ENCODE results near the gene MAP2K7.

DNA sequence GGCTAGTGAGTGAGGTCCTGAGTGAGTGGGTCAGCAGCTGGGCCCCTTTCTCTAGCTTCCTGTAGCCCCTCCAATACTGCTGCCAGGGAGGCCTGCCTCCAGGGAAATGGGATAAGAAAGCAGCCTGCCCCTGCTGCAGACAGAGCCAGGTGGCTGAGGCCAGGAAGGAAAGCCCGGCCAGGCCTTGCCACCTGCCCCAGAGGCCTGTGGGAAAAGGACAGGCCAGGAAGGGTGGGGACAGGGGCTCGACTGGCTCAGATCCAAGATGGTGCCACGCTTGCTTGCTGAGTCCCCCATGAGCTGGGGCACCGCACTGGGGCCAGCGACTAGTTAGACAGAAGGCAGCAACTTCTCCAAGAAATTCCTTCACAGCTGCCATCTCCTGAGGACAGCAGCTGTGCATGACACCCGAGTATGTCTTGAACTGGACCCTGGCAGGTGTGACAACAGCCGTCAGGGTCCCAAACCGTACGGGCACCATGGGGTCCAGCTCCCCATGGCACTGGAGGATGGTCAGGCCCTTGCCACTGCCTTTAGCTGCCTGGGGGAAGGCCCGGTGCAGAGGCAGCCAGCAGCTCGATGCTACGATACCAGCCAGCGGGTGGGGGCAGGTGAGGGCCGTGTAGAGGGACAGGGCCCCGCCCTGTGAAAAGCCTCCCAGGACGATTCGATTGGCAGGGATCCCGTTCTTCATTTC, 24.4 kb upstream of the MAP2K7 start:
- TF ChIP-seq, protein P1, sequence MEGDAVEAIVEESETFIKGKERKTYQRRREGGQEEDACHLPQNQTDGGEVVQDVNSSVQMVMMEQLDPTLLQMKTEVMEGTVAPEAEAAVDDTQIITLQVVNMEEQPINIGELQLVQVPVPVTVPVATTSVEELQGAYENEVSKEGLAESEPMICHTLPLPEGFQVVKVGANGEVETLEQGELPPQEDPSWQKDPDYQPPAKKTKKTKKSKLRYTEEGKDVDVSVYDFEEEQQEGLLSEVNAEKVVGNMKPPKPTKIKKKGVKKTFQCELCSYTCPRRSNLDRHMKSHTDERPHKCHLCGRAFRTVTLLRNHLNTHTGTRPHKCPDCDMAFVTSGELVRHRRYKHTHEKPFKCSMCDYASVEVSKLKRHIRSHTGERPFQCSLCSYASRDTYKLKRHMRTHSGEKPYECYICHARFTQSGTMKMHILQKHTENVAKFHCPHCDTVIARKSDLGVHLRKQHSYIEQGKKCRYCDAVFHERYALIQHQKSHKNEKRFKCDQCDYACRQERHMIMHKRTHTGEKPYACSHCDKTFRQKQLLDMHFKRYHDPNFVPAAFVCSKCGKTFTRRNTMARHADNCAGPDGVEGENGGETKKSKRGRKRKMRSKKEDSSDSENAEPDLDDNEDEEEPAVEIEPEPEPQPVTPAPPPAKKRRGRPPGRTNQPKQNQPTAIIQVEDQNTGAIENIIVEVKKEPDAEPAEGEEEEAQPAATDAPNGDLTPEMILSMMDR (IDR thresholded peaks at IDR 0.05): no peak
- TF ChIP-seq POLR2A (IDR thresholded peaks at IDR 0.05) (no peak), EP300 (IDR thresholded peaks at IDR 0.05) (no peak)
